SK-N-SH treated with all-trans-retinoic acid at 6 μM for 48 hours (cell line): ENCODE results near the gene NDUFA11.

ENCODE experiments used
- ATAC-seq: fragments of 200-7000 bp; cut with Tn5 transposase; 3 replicates; pipeline ENCODE4 v1.9.1; 2020; ENCODE audit warnings: mild to moderate bottlenecking, moderate library complexity
- ARNTL ChIP-seq: fragments of 450-650 bp; formaldehyde crosslinking; IDR thresholded peaks from 2 replicates; pipeline ENCODE4 v1.5.0; 2020; ENCODE audit warnings: low read depth, mild to moderate bottlenecking, moderate library complexity, borderline replicate concordance
- BACH2 ChIP-seq: fragments of 250-450 bp; sonication (Bioruptor Pico); IDR thresholded peaks from 2 replicates; pipeline ENCODE4 v1.9.0; 2021; ENCODE audit warnings: mild to moderate bottlenecking, borderline replicate concordance
- CSDC2 ChIP-seq: fragments of 250-450 bp; sonication (Bioruptor Pico); IDR thresholded peaks from 2 replicates; pipeline ENCODE4 v1.5.0; 2020; ENCODE audit warnings: mild to moderate bottlenecking, moderate library complexity
- ESRRG ChIP-seq: fragments of 250-450 bp; sonication (Bioruptor Pico); IDR thresholded peaks from 2 replicates; pipeline ENCODE4 v1.6.1; 2021; ENCODE audit warnings: mild to moderate bottlenecking
- ISL1 ChIP-seq: fragments of 250-450 bp; sonication (Bioruptor Pico); IDR thresholded peaks from 2 replicates; pipeline ENCODE4 v2.1.2; 2022; ENCODE audit warnings: mild to moderate bottlenecking, moderate library complexity
- OSR1 ChIP-seq: fragments of 250-450 bp; sonication (Bioruptor Pico); IDR thresholded peaks from 2 replicates; pipeline ENCODE4 v1.8.0; 2022; ENCODE audit warnings: moderate library complexity, mild to moderate bottlenecking, inconsistent platforms
- RARB ChIP-seq: fragments of 250-450 bp; sonication (Bioruptor Pico); IDR thresholded peaks from 2 replicates; pipeline ENCODE4 v1.8.0; 2021; ENCODE audit warnings: mild to moderate bottlenecking, moderate library complexity
- SNAI2 ChIP-seq: fragments of 250-450 bp; sonication (Bioruptor Pico); IDR thresholded peaks from 2 replicates; pipeline ENCODE4 v1.5.0; 2020; ENCODE audit warnings: mild to moderate bottlenecking, moderate library complexity
- TCF4 ChIP-seq: fragments of 250-450 bp; sonication (Bioruptor Pico); IDR thresholded peaks from 2 replicates; pipeline ENCODE4 v1.8.0; 2021; ENCODE audit warnings: mild to moderate bottlenecking, moderate library complexity, borderline replicate concordance
- TOX ChIP-seq: fragments of 250-450 bp; sonication (Bioruptor Pico); IDR thresholded peaks from 2 replicates; pipeline ENCODE4 v1.8.0; 2021; ENCODE audit warnings: mild to moderate bottlenecking, moderate library complexity, borderline replicate concordance
- ZC3H10 ChIP-seq: fragments of 250-450 bp; sonication (Bioruptor Pico); IDR thresholded peaks from 2 replicates; pipeline ENCODE4 v1.5.1; 2021; ENCODE audit warnings: mild to moderate bottlenecking, moderate library complexity
- ZFP3 ChIP-seq: fragments of 250-450 bp; sonication (Bioruptor Pico); IDR thresholded peaks from 2 replicates; pipeline ENCODE4 v1.5.0; 2020; ENCODE audit warnings: mild to moderate bottlenecking, moderate library complexity
- ZFP30 ChIP-seq: fragments of 450-650 bp; formaldehyde crosslinking; IDR thresholded peaks from 2 replicates; pipeline ENCODE4 v1.5.0; 2022; ENCODE audit warnings: mild to moderate bottlenecking, moderate library complexity
- ZNF70 ChIP-seq: fragments of 450-650 bp; formaldehyde crosslinking; IDR thresholded peaks from 2 replicates; pipeline ENCODE4 v1.5.0; 2020; ENCODE audit warnings: mild to moderate bottlenecking, moderate library complexity
- ZNF8 ChIP-seq: fragments of 450-650 bp; formaldehyde crosslinking; IDR thresholded peaks from 2 replicates; pipeline ENCODE4 v1.5.0; 2020; ENCODE audit warnings: mild to moderate bottlenecking, moderate library complexity
- TF ChIP-seq, protein P1 (sequence below): fragments of 250-450 bp; sonication (Bioruptor Pico); IDR thresholded peaks from 2 replicates; pipeline ENCODE4 v1.8.0; 2020; ENCODE audit warnings: mild to moderate bottlenecking, moderate library complexity, borderline replicate concordance
- TF ChIP-seq, protein P2 (sequence below): fragments of 250-450 bp; sonication (Bioruptor Pico); IDR thresholded peaks from 2 replicates; pipeline ENCODE4 v1.5.1; 2021; ENCODE audit warnings: mild to moderate bottlenecking, moderate library complexity
- TF ChIP-seq, protein P3 (sequence below): fragments of 250-450 bp; sonication (Bioruptor Pico); IDR thresholded peaks from 2 replicates; pipeline ENCODE4 v1.5.1; 2020; ENCODE audit warnings: low read depth, mild to moderate bottlenecking, moderate library complexity
- TF ChIP-seq, protein P4 (sequence below): fragments of 250-450 bp; sonication (Bioruptor Pico); IDR thresholded peaks from 2 replicates; pipeline ENCODE4 v1.8.0; 2021; ENCODE audit warnings: low read depth, mild to moderate bottlenecking, moderate library complexity, borderline replicate concordance

The NDUFA11 gene

DNA sequence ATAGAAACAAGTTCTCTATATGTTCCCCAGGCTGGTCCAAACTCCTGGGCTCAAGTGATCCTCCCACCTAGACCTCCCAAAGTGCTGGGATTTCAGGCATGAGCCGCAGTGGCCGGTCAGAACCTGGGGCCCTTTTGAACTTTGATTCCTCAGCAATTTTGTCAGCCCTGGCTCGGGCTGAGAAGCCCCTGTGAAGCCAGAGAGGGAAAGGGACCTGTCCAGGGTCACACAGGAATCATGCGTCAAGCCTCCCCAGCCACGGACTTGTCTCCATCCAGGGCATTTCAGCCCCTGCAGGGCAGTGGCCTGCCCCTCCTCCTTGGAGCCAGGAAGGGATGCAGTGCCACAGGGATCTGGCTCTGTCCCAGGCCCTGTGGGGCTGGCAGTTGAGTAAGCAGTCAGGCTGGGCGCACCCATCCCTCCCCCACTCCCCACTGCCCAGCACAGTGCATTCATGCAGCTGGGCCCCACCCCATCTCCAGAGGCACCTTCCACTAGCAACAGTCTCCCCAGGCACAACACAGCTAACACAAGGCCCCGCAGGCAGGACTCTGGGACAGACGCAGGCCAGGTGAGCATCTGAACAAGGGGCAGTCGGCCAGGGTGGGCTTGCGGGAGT, 10.3 kb upstream of the NDUFA11 start, which contains the start of gene CAPS:
Gene CAPS, plus strand, starts transcription at position 516 of the 619 bp plus-strand sequence. CDS start 153 bp downstream, outside the sequence.
- ATAC-seq, result peak; percentile 67
- TF ChIP-seq ZFP3 (CRISPR knock-in tag) (no peak), ISL1 (CRISPR knock-in tag) (no peak)

DNA sequence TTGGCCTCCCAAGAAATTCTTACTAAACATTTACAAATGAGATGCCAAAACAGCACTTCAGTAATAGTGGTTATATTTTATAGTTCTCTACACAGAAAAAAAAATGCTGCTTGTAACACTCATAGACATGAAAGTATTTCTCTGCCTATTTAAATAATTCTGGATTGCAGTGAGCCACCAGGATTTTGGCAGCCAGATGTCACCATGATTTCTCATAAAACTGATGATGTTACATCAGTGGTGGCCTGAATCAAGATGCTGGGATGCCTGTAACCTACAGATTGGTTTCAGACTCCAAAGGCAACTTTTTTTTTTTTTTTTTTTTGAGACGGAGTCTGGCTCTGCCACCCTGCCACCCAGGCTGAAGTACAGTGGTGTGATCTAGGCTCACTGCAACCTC, 7.8 kb upstream of the NDUFA11 start:
- no peak for ATAC-seq

DNA sequence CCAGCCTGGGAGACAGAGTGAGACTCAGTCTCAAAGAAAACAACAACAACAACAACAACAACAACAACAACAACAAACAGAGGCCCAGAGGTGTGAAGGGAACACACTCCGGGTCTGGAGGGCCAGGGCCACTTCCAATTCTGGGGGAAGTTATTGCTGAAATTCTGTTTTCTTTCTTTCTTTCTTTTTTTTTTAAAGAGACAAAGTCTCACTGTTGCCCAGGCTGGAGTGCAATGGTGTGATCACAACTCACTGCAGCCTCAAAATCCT, 7.0 kb upstream of the NDUFA11 start:
- no peak for ATAC-seq
- TF ChIP-seq ESRRG (CRISPR knock-in tag) (no peak), ZFP3 (CRISPR knock-in tag) (no peak)

More for the DNA sequence above, 7.8 kb upstream of the NDUFA11 start:
- TF ChIP-seq, protein P1, sequence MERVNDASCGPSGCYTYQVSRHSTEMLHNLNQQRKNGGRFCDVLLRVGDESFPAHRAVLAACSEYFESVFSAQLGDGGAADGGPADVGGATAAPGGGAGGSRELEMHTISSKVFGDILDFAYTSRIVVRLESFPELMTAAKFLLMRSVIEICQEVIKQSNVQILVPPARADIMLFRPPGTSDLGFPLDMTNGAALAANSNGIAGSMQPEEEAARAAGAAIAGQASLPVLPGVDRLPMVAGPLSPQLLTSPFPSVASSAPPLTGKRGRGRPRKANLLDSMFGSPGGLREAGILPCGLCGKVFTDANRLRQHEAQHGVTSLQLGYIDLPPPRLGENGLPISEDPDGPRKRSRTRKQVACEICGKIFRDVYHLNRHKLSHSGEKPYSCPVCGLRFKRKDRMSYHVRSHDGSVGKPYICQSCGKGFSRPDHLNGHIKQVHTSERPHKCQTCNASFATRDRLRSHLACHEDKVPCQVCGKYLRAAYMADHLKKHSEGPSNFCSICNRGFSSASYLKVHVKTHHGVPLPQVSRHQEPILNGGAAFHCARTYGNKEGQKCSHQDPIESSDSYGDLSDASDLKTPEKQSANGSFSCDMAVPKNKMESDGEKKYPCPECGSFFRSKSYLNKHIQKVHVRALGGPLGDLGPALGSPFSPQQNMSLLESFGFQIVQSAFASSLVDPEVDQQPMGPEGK (CRISPR knock-in tag), result no peak
- TF ChIP-seq ESRRG (CRISPR knock-in tag) (no peak), BACH2 (CRISPR knock-in tag) (no peak), TOX (CRISPR knock-in tag) (no peak), ZFP3 (CRISPR knock-in tag) (no peak), ARNTL (CRISPR knock-in tag) (no peak), ZC3H10 (no peak), ISL1 (CRISPR knock-in tag) (no peak), ZNF70 (CRISPR knock-in tag) (no peak), ZFP30 (no peak)
- TF ChIP-seq, protein P2, sequence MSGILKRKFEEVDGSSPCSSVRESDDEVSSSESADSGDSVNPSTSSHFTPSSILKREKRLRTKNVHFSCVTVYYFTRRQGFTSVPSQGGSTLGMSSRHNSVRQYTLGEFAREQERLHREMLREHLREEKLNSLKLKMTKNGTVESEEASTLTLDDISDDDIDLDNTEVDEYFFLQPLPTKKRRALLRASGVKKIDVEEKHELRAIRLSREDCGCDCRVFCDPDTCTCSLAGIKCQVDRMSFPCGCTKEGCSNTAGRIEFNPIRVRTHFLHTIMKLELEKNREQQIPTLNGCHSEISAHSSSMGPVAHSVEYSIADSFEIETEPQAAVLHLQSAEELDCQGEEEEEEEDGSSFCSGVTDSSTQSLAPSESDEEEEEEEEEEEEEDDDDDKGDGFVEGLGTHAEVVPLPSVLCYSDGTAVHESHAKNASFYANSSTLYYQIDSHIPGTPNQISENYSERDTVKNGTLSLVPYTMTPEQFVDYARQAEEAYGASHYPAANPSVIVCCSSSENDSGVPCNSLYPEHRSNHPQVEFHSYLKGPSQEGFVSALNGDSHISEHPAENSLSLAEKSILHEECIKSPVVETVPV (CRISPR knock-in tag), result no peak

DNA sequence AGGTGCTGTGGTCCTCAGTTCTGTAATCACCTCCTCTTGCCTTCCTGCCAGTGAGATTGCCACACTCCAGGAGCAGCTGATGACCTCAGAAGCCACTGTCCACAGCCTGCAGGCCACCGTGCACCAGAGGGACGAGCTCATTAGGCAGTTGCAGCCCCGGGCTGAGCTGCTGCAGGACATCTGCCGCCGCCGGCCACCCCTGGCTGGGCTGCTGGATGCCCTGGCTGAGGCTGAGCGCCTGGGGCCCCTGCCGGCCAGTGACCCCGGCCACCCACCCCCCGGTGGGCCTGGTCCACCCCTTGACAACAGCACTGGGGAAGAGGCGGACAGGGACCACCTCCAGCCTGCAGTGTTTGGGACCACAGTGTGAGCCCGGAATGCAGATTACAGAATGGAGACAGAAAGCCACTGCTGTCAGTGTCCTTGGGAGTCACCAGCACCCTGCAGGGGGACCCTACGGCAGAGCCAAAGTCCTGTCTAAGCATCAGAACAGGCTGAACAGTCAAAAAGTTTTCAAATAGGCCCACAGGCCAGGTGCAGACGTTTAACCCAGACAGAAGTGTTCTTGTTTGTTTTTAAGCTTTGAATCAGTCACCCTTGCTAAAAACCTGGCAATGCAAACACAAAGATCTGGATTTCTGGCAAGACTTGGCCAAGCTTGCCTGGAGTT, 5.3 kb upstream of the NDUFA11 start:
- no peak for TF ChIP-seq ARNTL (CRISPR knock-in tag)
- no peak for TF ChIP-seq ZNF70 (CRISPR knock-in tag)
- no peak for ATAC-seq

DNA sequence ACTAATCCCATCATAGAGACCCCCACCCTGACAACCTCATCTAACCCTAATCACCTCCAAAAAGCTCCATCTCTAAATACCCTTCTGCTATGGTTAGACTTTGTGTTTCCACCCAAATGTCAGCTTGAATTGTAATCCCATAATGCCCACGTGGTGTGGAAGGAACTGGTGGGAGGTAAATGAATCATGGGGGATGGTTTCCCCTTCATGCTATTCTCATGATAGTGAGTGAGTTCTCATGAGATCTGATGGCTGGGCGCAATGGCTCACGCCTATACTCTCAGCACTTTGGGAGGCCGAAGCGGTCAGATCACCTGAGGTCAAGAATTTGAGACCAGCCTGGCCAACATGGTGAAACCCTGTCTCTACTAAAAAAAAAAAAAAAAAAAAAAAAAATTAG, 3.7 kb upstream of the NDUFA11 start:
- ATAC-seq, result no peak
- TF ChIP-seq ZFP30 (no peak), ARNTL (CRISPR knock-in tag) (no peak), TOX (CRISPR knock-in tag) (no peak), RARB (CRISPR knock-in tag) (no peak), TCF4 (no peak), SNAI2 (CRISPR knock-in tag) (no peak), ZNF8 (CRISPR knock-in tag) (no peak), ZFP3 (CRISPR knock-in tag) (no peak), ZNF70 (CRISPR knock-in tag) (no peak), ESRRG (CRISPR knock-in tag) (no peak), OSR1 (CRISPR knock-in tag) (no peak), CSDC2 (no peak), BACH2 (CRISPR knock-in tag) (no peak), ZC3H10 (no peak)
- TF ChIP-seq, protein P2 (CRISPR knock-in tag), result no peak
- TF ChIP-seq, protein P1 (CRISPR knock-in tag), result no peak
- TF ChIP-seq, protein P3, sequence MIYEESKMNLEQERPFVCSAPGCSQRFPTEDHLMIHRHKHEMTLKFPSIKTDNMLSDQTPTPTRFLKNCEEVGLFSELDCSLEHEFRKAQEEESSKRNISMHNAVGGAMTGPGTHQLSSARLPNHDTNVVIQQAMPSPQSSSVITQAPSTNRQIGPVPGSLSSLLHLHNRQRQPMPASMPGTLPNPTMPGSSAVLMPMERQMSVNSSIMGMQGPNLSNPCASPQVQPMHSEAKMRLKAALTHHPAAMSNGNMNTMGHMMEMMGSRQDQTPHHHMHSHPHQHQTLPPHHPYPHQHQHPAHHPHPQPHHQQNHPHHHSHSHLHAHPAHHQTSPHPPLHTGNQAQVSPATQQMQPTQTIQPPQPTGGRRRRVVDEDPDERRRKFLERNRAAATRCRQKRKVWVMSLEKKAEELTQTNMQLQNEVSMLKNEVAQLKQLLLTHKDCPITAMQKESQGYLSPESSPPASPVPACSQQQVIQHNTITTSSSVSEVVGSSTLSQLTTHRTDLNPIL, result no peak
- TF ChIP-seq, protein P4, sequence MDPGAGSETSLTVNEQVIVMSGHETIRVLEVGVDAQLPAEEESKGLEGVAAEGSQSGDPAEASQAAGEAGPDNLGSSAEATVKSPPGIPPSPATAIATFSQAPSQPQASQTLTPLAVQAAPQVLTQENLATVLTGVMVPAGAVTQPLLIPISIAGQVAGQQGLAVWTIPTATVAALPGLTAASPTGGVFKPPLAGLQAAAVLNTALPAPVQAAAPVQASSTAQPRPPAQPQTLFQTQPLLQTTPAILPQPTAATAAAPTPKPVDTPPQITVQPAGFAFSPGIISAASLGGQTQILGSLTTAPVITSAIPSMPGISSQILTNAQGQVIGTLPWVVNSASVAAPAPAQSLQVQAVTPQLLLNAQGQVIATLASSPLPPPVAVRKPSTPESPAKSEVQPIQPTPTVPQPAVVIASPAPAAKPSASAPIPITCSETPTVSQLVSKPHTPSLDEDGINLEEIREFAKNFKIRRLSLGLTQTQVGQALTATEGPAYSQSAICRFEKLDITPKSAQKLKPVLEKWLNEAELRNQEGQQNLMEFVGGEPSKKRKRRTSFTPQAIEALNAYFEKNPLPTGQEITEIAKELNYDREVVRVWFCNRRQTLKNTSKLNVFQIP (CRISPR knock-in tag), result no peak
